HepG2 (cell line): ENCODE data around the gene OLFM1. TPM values are rescaled to one million over a fixed set of nuclear protein-coding genes. Genes with fewer than 3 reads are reported as not detected.

Experiments used
- ATAC-seq: fragments of 200-7000 bp; cut with Tn5 transposase; 3 replicates; pipeline ENCODE4 v1.9.1; 2020; ENCODE audit warnings: mild to moderate bottlenecking, moderate library complexity
- BruUV-seq: library from RNA; stranded (reverse); fragments of 400-500 nt; replicated peaks from 2 replicates; lab custom pipeline; 2021; lab: Mats Ljungman, UMichigan
- CTCF ChIA-PET: fragments of 300-600 bp; formaldehyde crosslinking; extraction: SDS; loops from one replicate; lab custom pipeline; 2021; ENCODE audit warnings: low total read pairs, inconsistent platforms, low intra/inter-chr PET ratio; lab: Yijun Ruan, JAX
- POLR2A ChIA-PET: fragments of 350-600 bp; sonication (Branson Sonifier 250); formaldehyde crosslinking; loops from one replicate; lab custom pipeline; 2020; ENCODE audit warnings: antibody characterized with exemption, inconsistent platforms; lab: Yijun Ruan, JAX
- DNase-seq: peaks from one replicate; pipeline ENCODE4 v3.0.0-alpha.2; 2015; ENCODE audit warnings: low spot score
- FAIRE-seq: peaks from 3 replicates; lab custom pipeline; 2011; peaks lifted over from hg19 to GRCh38; lab: Jason Lieb, UNC
- H2AFZ ChIP-seq: one replicate; pipeline ENCODE4 v1.6.1; 2011; ENCODE audit warnings: low read length, inconsistent platforms
- H3K27ac ChIP-seq: fragments of 300-600 bp; 3 replicates; pipeline ENCODE4 v1.8.0; 2011; ENCODE audit warnings: mixed run types, mild to moderate bottlenecking, mixed read lengths, low read length, inconsistent platforms; ENCODE audit not compliant: insufficient read depth; ENCODE audit errors: extremely low read length
- H3K27me3 ChIP-seq, 2 experiments: fragments of 200-600 bp in 1 of 2; 2 replicates in 1 of 2; 3 replicates in 1 of 2; pipeline versions ENCODE4 v1.6.0 to v1.8.0; 2011; ENCODE audit warnings: low read length in 2 of 2, mild to moderate bottlenecking in 2 of 2, moderate library complexity in 2 of 2, inconsistent platforms in 1 of 2; ENCODE audit not compliant: insufficient read depth in 2 of 2, control insufficient read depth in 1 of 2
- H3K36me3 ChIP-seq, 2 experiments: fragments of 200-600 bp in 1 of 2; replicated peaks in 1 of 2; 2 replicates in 1 of 2; 3 replicates in 1 of 2; pipeline versions ENCODE4 v1.5.1 to v1.8.0; 2011; ENCODE audit warnings: low read length in 2 of 2, inconsistent platforms in 1 of 2; ENCODE audit not compliant: insufficient read depth in 2 of 2, control insufficient read depth in 1 of 2
- H3K4me1 ChIP-seq: 2 replicates; pipeline ENCODE4 v1.5.1; 2012; ENCODE audit warnings: low read length, inconsistent platforms; ENCODE audit not compliant: insufficient read depth
- H3K4me2 ChIP-seq: 2 replicates; pipeline ENCODE4 v1.6.0; 2011; ENCODE audit warnings: low read depth, low read length, inconsistent platforms
- H3K4me3 ChIP-seq, 3 experiments: fragments of 200-600 bp in 1 of 3; sonication (generic), shearing (Covaris generic) in 1 of 3; replicated peaks in 1 of 3; 2 replicates each; pipeline ENCODE4 v1.5.1; 2011 to 2016; ENCODE audit warnings: low read length in 3 of 3, inconsistent platforms in 2 of 3, low read depth in 2 of 3, mild to moderate bottlenecking in 2 of 3, control low read depth in 1 of 3, mixed read lengths in 1 of 3; ENCODE audit not compliant: insufficient read depth in 1 of 3
- H3K79me2 ChIP-seq: one replicate; pipeline ENCODE4 v1.6.1; 2011; ENCODE audit warnings: low read length, inconsistent platforms; ENCODE audit not compliant: insufficient read depth
- H3K9ac ChIP-seq: 2 replicates; pipeline ENCODE4 v1.6.0; 2011; ENCODE audit warnings: mild to moderate bottlenecking, low read depth, low read length, inconsistent platforms; ENCODE audit not compliant: insufficient read depth
- H3K9me3 ChIP-seq: 2 replicates; pipeline ENCODE4 v1.5.1; 2012; ENCODE audit warnings: mild to moderate bottlenecking, low read length
- H4K20me1 ChIP-seq: 2 replicates; pipeline ENCODE4 v1.6.0; 2011; ENCODE audit warnings: inconsistent platforms, mild to moderate bottlenecking, low read length, moderate library complexity; ENCODE audit not compliant: insufficient read depth
- PRMT3 ChIP-seq: sonication (generic); formaldehyde crosslinking; IDR thresholded peaks from 2 replicates; pipeline ENCODE4 v1.8.1; 2022; ENCODE audit warnings: low read depth, mild to moderate bottlenecking, moderate library complexity, missing genetic modification reagents, borderline replicate concordance
- SALL2 ChIP-seq: sonication (generic); formaldehyde crosslinking; IDR thresholded peaks from 2 replicates; pipeline ENCODE4 v1.8.1; 2023; ENCODE audit warnings: mild to moderate bottlenecking, missing genetic modification reagents, inconsistent platforms
- ZKSCAN8 ChIP-seq: IDR thresholded peaks from 2 replicates; pipeline ENCODE4 v1.6.1; 2016; ENCODE audit warnings: borderline replicate concordance, missing genetic modification reagents, missing compliant biosample characterization
- ZNF136 ChIP-seq: sonication (generic); formaldehyde crosslinking; IDR thresholded peaks from 2 replicates; pipeline ENCODE4 v1.8.1; 2022; ENCODE audit warnings: low read depth, mild to moderate bottlenecking, moderate library complexity, missing genetic modification reagents
- ZNF225 ChIP-seq: sonication (generic); formaldehyde crosslinking; IDR thresholded peaks from 2 replicates; pipeline ENCODE4 v1.4.0; 2020; ENCODE audit warnings: mild to moderate bottlenecking, missing genetic modification reagents
- WGBS: methylation state at CpG from one replicate; pipeline ENCODE4 v1.1.6; 2017; ENCODE audit warnings: low lambda C conversion rate; 5-methylcytosine and 5-hydroxymethylcytosine counted together
- in situ Hi-C: cut with HindIII; loops from 2 replicates; pipeline ENCODE4 v1.10.0; 2017; ENCODE audit warnings: low pct_unique_long_range_greater_than_20kb; ENCODE audit not compliant: extremely low pct_ligation_motif_present
- intact Hi-C: fragments of 100-400 bp; cut with micrococcal nuclease; formaldehyde crosslinking; loops from one replicate; pipeline ENCODE4 v1.10.0; 2022; ENCODE audit not compliant: unreplicated experiment
- polyA plus RNA-seq, 8 experiments: library from polyadenylated mRNA; depleted of rRNA in 3 of 8; stranded (reverse) in 7 of 8; unstranded in 1 of 8; fragments of >200 nt; fragmentation: Illumina TruSeq in 4 of 8; extraction: Trizol in 4 of 8; gene quantifications; 2 replicates each; pipeline versions ENCODE4 v1.2.1 to v1.2.3, GENCODE V29; 2011 to 2016; ENCODE audit warnings: low read depth in 4 of 8, missing spikeins in 1 of 8, mixed read lengths in 1 of 8; ENCODE audit not compliant: insufficient read depth in 1 of 8
- total RNA-seq, 5 experiments: library from RNA; depleted of rRNA; stranded (reverse); fragments of >200 nt; fragmentation: Illumina TruSeq; extraction: Trizol; gene quantifications; 2 replicates each; pipeline ENCODE4 v1.2.3, GENCODE V29; 2016; ENCODE audit warnings: low read depth in 1 of 5
- TF ChIP-seq, protein P1 (sequence below): sonication (generic); formaldehyde crosslinking; IDR thresholded peaks from 2 replicates; pipeline ENCODE4 v1.4.0; 2020; ENCODE audit warnings: missing genetic modification reagents, borderline replicate concordance
- TF ChIP-seq, protein P2 (sequence below): IDR thresholded peaks from 2 replicates; pipeline ENCODE4 v1.6.1; 2012; ENCODE audit warnings: low read length, improper control_type of control experiment

The OLFM1 gene
- total and polyA plus RNA-seq, 2 of the 13 experiments (the other 11 are each of a cell fraction or from before 2014, with no cell fraction given): not detected

DNA sequence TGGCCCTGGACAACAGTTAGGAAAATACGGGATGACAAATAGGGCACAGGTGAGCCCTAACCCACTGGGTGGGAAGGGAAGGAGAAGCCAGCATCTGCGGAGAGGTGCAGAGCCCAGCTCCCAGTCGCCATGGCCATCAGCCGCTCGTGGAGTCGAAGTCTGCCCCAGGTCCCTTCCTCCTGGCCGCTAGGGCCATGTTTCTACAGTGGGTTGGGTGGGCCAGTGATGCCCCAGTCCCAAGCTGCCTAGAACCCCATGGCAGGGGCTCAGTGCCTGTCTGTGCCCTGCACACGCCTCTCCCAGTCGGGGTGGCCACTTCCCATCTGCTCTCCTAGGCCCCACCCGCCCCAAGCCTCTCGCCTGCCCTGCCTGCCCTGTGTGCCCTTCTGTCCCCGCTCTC lies 34.8 kb downstream of the OLFM1 start:
- Histone ChIP-seq H3K79me2 (no peaks in the 10 kb centered on the region), H3K27me3 (peaks cover 7 to 37% of the 10 kb centered on the region in 2 experiments; a peak in 4 of 5 replicates), H3K9ac (no peak overlapping the region), H3K27ac (no peak overlapping the region), H3K4me1 (no peaks in the 10 kb centered on the region), H2AFZ (no peak overlapping the region), H3K4me2 (no peak overlapping the region), H3K36me3 (no peaks in the 10 kb centered on the region), H3K9me3 (no peaks in the 10 kb centered on the region), H3K4me3 (no peak overlapping the region), H4K20me1 (no peaks in the 10 kb centered on the region)
- in situ Hi-C loops: no loop called here
- no TSS peak for BruUV-seq
- 4% methylated on average over 4 of the region's 12 CpGs for WGBS
- FAIRE-seq (no peak), ATAC-seq (no peak), DNase-seq (no peak)
- no peak for TF ChIP-seq SALL2 (CRISPR knock-in tag)
- no peak for TF ChIP-seq ZKSCAN8 (CRISPR knock-in tag)
- TF ChIP-seq, protein P1, sequence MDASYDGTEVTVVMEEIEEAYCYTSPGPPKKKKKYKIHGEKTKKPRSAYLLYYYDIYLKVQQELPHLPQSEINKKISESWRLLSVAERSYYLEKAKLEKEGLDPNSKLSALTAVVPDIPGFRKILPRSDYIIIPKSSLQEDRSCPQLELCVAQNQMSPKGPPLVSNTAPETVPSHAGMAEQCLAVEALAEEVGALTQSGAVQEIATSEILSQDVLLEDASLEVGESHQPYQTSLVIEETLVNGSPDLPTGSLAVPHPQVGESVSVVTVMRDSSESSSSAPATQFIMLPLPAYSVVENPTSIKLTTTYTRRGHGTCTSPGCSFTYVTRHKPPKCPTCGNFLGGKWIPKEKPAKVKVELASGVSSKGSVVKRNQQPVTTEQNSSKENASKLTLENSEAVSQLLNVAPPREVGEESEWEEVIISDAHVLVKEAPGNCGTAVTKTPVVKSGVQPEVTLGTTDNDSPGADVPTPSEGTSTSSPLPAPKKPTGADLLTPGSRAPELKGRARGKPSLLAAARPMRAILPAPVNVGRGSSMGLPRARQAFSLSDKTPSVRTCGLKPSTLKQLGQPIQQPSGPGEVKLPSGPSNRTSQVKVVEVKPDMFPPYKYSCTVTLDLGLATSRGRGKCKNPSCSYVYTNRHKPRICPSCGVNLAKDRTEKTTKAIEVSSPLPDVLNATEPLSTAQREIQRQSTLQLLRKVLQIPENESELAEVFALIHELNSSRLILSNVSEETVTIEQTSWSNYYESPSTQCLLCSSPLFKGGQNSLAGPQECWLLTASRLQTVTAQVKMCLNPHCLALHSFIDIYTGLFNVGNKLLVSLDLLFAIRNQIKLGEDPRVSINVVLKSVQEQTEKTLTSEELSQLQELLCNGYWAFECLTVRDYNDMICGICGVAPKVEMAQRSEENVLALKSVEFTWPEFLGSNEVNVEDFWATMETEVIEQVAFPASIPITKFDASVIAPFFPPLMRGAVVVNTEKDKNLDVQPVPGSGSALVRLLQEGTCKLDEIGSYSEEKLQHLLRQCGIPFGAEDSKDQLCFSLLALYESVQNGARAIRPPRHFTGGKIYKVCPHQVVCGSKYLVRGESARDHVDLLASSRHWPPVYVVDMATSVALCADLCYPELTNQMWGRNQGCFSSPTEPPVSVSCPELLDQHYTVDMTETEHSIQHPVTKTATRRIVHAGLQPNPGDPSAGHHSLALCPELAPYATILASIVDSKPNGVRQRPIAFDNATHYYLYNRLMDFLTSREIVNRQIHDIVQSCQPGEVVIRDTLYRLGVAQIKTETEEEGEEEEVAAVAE (CRISPR knock-in tag): no peak
- no peak for TF ChIP-seq PRMT3 (CRISPR knock-in tag)
- TF ChIP-seq, protein P2, sequence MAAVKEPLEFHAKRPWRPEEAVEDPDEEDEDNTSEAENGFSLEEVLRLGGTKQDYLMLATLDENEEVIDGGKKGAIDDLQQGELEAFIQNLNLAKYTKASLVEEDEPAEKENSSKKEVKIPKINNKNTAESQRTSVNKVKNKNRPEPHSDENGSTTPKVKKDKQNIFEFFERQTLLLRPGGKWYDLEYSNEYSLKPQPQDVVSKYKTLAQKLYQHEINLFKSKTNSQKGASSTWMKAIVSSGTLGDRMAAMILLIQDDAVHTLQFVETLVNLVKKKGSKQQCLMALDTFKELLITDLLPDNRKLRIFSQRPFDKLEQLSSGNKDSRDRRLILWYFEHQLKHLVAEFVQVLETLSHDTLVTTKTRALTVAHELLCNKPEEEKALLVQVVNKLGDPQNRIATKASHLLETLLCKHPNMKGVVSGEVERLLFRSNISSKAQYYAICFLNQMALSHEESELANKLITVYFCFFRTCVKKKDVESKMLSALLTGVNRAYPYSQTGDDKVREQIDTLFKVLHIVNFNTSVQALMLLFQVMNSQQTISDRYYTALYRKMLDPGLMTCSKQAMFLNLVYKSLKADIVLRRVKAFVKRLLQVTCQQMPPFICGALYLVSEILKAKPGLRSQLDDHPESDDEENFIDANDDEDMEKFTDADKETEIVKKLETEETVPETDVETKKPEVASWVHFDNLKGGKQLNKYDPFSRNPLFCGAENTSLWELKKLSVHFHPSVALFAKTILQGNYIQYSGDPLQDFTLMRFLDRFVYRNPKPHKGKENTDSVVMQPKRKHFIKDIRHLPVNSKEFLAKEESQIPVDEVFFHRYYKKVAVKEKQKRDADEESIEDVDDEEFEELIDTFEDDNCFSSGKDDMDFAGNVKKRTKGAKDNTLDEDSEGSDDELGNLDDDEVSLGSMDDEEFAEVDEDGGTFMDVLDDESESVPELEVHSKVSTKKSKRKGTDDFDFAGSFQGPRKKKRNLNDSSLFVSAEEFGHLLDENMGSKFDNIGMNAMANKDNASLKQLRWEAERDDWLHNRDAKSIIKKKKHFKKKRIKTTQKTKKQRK: no peak
- TF ChIP-seq ZNF136: no peak
- no peak for TF ChIP-seq ZNF225 (CRISPR knock-in tag)
- intact Hi-C loops: no loop called here
- POLR2A ChIA-PET: no interaction called here
- CTCF ChIA-PET: no interaction called here
